DMS 273 (cell line): ENCODE results near the gene NPR2.

Experiments
- DNase-seq: peaks from one replicate; lab custom pipeline; 2025; ENCODE audit not compliant: unreplicated experiment; lab: John Stamatoyannopoulos, UW

Gene NPR2

GRCh38 chr9:35852876-35853865 lies 61.8 kb downstream of the NPR2 start:
- no peak for DNase-seq

- no peak for DNase-seq
These were observed 62.8 kb downstream of the NPR2 start for GRCh38 chr9:35854091-35854762.

GRCh38 chr9:35856206-35856605 lies 64.8 kb downstream of the NPR2 start:
- no peak for DNase-seq

- DNase-seq = no peak
These were observed 65.5 kb downstream of the NPR2 start for GRCh38 chr9:35856882-35857281.

GRCh38 chr9:35858458-35858857 lies 67.1 kb downstream of the NPR2 start:
- no peak for DNase-seq
